SK-MEL-5 (cell line): ENCODE measurements around the gene NHLRC2. TPM values are rescaled to one million over a fixed set of nuclear protein-coding genes. Genes with fewer than 3 reads are reported as not detected.
"Not testable (repeated sequence)": the region's sequence is repeated elsewhere in the genome, so short reads cannot be mapped to it uniquely, and the experiment has no call there.

Experiments
- DNase-seq: peaks from one replicate; pipeline ENCODE4 v3.0.0-alpha.2; 2016; ENCODE audit warnings: low read depth, low spot score
- in situ Hi-C: cut with HindIII; loops from 2 replicates; pipeline ENCODE4 v1.10.0; 2016; ENCODE audit warnings: low sequenced_read_pairs, high pct_unique_total_duplicates, low pct_unique_long_range_greater_than_20kb
- polyA plus RNA-seq, 2 experiments: library from polyadenylated mRNA; depleted of rRNA; stranded (reverse); fragments of >200 nt; gene quantifications; 2 replicates each; pipeline ENCODE4 v1.2.3, GENCODE V29; 2015
- total RNA-seq: library from RNA; depleted of rRNA; stranded (reverse); fragments of >200 nt; shearing (Covaris generic); gene quantifications from 2 replicates; pipeline ENCODE4 v1.2.3, GENCODE V29; 2014; rRNA removed

Gene NHLRC2, protein sequence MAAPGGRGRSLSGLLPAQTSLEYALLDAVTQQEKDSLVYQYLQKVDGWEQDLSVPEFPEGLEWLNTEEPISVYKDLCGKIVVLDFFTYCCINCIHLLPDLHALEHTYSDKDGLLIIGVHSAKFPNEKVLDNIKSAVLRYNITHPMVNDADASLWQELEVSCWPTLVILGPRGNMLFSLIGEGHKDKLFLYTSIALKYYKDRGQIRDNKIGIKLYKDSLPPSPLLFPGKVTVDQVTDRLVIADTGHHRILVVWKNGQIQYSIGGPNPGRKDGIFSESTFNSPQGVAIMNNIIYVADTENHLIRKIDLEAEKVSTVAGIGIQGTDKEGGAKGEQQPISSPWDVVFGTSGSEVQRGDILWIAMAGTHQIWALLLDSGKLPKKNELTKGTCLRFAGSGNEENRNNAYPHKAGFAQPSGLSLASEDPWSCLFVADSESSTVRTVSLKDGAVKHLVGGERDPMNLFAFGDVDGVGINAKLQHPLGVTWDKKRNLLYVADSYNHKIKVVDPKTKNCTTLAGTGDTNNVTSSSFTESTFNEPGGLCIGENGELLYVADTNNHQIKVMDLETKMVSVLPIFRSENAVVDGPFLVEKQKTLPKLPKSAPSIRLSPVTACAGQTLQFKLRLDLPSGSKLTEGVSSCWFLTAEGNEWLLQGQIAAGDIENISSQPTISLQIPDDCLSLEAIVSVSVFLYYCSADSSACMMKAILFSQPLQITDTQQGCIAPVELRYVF
- total RNA-seq: 10.4 and 12.4 TPM in 2 replicates
- 8.4 and 9.8 TPM in 2 replicates for polyA plus RNA-seq (2015; cell fraction: cytosol; rRNA removed)
- 13.3 and 14.9 TPM in 2 replicates for polyA plus RNA-seq (2015; cell fraction: nucleus; rRNA removed)

- in situ Hi-C loops: no loop called here
- DNase-seq: peak; percentile 72
Observed at GRCh38 chr10:113854013-113854760, at the start of gene NHLRC2, which contains the start of gene DCLRE1A. Gene NHLRC2, plus strand, starts transcription at chr10:113854661. Its CDS starts 212 bp downstream, at chr10:113854873. Gene DCLRE1A, minus strand, starts transcription at chr10:113854082. Its CDS starts 900 bp downstream, at chr10:113853182.

DNA sequence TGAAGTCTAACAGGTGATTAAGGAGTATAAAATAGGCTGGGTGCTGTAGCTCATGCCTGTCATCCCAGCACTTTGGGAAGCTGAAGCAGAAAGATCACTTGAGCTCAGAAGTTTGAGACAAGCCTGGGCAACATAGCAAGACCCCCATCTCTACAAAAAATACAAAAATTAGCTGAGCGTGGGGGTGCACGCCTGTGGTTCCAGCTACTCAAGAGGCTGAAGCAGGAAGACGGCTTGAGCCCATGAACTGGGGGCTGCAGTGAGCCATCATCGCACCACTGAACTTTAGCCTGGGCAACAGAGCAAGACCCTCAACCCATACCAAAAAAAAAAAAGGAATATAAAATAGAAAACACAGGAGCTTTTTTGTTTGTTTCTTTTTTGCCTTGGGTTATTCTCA, 48.0 kb upstream of the NHLRC2 start:
- DNase-seq: no peak
- in situ Hi-C loops: no loop called here

GRCh38 chr10:113808168-113808567, 46.3 kb upstream of the NHLRC2 start:
- in situ Hi-C loops: no loop called here
- no peak for DNase-seq

DNA sequence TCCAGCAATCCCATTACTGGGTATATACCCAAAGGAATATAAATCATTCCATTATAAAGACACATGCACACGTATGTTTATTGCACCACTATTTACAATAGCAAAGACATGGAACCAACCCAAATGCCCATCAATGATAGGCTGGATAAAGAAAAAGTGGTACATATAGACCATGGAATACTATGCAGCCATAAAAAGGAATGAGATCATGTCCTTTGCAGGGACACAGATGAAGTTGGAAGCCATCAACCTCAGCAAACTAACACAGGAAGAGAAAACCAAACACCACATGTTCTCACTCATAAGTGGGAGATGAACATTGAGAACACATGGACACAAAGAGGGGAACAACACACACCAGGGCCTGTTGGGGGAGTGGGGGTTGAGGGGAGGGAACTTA, 39.8 kb upstream of the NHLRC2 start:
- DNase-seq, in situ Hi-C loops: not testable (repeated sequence)

DNA sequence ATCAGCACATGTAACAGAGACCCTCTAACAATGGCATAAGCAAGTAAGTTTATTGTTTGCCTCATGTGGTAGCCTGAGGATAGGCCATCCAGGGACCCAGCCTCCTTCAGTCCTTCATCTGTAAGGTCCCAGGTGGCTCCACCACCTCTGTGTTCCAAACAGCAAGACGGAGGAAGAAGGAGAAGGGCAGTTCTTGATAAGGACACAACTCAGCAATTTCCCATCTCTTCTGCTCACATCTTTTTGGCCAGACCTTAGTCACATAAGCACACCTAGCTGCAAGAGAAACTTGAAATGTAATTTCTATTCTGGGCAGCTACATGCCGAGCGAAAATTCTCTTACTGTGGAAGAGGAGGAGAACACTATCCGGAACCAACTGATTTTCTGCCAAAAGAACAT, 34.5 kb upstream of the NHLRC2 start:
- no peak for DNase-seq
- in situ Hi-C loops: no loop called here

DNA sequence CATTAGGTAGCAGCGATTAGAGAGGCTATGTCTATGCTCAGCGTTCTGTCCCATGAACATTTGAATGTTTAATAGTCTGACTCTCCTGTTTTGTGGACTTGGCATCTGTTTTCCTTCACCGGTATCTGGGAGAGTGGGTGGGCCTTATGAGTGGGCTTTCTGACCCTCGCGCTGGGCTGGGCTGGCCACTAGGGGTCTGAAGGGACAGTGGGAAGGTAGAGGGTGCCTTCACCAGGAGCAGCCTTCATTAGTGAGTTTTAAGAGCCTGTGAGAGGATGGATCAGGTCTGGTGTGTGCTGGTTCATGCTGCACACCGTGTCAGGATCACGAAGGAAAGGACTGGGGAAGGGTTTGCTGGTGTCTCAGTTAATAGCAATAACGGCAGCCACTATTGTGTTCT, 34.0 kb upstream of the NHLRC2 start:
- in situ Hi-C loops: no loop called here
- DNase-seq: no peak

DNA sequence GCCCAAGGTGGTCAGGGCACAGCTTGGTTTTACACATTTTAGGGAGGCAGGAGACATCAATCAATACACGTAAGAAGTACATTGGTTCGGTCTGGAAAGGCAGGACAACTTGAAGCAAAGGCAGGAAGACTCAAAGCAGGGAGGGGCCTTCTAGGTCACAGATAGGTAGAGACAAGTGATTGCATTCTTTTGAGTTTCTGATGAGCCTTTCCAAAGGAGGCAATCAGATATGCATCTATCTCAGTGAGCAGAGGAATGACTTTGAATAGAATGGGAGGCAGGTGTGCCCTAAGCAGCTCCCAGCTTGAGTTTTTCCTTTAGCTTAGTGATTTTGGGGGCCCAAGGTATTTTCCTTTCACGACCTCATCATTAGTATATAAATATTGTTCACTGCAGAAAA, 33.2 kb upstream of the NHLRC2 start:
- DNase-seq, in situ Hi-C loops: not testable (repeated sequence)

GRCh38 chr10:113822174-113822573, 32.3 kb upstream of the NHLRC2 start:
- DNase-seq: no peak
- in situ Hi-C loops: no loop called here

- DNase-seq: no peak
Observed at GRCh38 chr10:113823389-113823788, 31.1 kb upstream of the NHLRC2 start.

GRCh38 chr10:113825791-113826190, 28.7 kb upstream of the NHLRC2 start:
- DNase-seq: no peak
- in situ Hi-C loops: no loop called here

More at GRCh38 chr10:113823389-113823788, 31.1 kb upstream of the NHLRC2 start:
- in situ Hi-C loops: no loop called here

DNA sequence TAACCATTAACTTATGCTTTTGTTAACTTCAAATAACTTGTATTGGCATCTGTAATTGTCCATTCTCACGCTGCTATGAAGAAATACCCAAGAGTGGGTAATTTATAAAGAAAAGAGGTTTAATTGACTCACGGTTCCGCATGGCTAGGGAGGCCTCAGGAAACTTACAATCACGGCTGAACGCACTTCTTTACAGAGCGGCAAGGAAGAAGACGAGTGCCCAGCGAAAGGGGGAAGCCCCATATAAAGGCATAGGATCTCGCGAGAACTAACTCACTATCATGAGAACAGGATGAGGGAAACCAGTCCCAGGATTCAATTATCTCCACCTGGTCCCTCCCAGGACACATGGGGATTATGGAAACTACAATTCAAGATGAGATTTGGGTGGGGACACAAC, 25.9 kb upstream of the NHLRC2 start:
- in situ Hi-C loops, DNase-seq: not testable (repeated sequence)

DNA sequence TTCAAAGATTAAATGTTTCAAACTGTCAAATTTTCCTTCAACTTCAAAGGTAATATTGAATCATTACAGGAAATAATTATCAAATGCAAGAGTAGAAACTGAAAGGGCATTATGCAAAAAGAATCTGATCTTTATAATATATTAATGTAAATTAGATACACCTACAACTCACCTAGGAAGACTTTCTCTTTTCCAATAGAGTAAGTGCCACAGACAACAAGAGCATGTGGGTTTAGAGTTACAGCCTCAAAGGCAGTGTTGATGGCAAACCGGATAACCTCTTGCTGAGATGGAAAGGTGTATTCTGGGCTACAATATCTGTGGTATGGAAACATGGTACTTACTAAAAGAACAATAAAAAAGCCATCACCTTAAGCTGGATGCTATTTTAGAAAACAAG, 12.3 kb upstream of the NHLRC2 start:
- in situ Hi-C loops: no loop called here

DNA sequence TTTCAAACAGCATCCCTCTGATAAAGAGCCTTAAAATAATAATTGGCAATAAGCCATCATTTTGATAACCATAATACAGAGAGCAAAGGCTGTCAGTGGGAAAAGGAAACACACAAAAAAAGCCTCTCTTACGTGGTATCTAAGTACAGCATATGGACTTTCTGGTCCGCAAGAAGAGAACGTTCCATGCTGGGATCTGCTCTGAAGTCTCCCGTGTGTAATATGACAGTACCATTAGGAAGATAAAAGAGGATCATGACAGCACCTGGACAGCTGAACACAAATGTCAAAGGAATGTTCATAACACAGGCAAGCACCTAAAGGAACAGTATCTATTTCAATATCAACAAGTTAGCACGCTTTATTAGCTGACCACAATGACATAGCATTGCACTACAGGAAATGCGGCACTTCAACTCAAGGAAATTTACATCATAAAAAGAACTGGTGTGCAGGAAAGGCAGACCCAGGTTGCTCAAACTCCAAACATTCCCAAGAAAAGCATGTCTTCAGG, 10.4 kb upstream of the NHLRC2 start:
- no peak for DNase-seq
- in situ Hi-C loops: no loop called here

More for the DNA sequence above, 12.3 kb upstream of the NHLRC2 start:
- no peak for DNase-seq

DNA sequence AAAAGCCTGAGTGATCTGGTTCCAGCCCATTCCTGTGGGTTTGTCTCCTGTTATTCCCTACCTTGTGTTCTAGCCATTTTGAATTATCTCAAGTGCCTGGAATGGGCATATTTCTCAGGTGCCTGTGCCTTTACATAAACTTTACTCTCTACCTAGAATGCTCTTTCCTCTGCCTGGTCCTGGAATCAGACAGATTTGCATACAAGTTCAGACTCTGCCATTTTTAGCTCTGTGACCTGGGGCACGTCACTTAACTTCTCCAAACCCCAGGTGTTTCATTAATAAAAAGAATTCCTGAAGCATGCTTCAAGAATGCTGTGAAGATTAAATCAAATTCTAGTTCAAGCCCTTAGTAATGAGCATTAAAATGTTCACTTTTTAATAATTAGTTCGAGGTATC, 8.4 kb upstream of the NHLRC2 start:
- in situ Hi-C loops: no loop called here

DNA sequence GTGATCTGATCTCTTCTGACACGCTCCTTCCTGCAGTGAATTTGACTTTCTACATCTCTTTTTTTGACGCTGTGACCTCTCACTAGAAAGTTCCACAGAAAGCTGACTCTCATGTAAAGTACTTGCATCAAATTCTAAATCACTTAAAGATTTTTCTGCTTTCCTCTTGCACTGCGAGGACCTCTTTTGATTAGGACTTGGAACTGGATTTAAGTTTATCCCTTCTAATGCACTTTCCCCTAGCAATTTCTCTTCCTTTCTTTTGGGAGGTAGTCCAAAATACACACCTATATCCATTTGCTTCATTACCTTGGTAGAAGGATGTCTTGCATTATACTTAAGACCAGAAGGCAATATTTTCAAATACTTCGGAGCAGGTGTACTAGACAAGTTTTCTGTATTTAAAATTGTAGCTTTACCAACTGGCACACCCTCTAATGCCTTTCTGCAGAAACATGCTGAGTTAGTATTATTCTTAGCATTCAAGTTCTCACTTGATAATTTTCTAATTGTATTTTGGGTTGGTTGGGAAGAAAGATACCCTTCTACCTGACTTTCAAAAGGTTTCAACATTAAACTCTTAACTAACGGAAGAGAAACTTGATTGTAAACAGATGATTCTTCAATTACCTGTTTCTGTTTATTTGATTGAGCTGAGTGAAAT, 5.2 kb upstream of the NHLRC2 start:
- DNase-seq: no peak
- in situ Hi-C loops: no loop called here

More for the DNA sequence above, 8.4 kb upstream of the NHLRC2 start:
- no peak for DNase-seq

GRCh38 chr10:113849946-113850345, 4.5 kb upstream of the NHLRC2 start:
- no peak for DNase-seq
- in situ Hi-C loops: no loop called here

DNA sequence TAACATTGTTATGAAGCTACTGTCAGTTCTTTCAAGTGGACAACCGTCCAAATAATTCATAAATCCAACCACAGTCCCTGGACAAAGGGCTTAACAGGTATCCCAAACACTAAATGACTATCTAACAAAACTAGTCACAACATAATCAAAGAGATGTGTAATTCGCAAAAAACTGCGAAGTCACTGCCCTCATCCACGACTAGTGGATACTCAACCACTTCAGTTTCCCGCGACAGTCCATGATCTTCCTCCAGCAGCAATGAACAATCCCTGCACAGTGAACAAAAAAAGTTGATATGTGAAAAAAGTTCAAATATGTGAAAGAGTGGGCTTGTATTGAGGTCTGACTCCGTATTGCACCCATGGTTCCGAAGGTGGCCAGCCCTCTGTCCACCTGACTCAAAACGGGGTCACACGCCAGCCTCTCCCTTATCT, 866 bp upstream of the NHLRC2 start:
- in situ Hi-C loops: no loop called here
- DNase-seq: no peak
